GM12872 (cell line): ENCODE measurements around the gene RNF130.

ENCODE experiments used
- TF ChIP-seq, protein P1 (sequence below): IDR thresholded peaks from 3 replicates; pipeline ENCODE4 v1.5.1; 2011; ENCODE audit warnings: low read depth, mild to moderate bottlenecking, low read length, moderate library complexity; ENCODE audit not compliant: insufficient read depth

Gene RNF130

DNA sequence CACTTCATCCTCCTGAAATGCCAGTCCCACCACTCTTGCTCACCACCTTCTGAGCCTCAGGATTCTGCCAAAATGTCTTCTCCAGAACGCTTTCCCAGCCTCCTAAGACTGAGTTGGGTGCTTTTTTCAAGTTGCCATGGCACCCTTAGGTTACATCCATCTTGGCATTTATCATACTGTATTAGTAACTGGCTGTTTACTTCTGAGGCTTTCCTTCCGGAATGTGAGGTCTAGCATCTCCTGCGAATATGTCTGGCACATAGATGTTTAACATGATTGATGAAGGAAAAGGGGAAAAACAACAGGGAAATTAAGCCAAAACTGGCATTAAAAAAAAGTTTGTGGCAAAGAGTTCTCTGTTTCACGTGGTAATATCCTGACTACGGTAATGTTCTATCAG is 24.9 kb downstream of the RNF130 start:
- TF ChIP-seq, protein P1, sequence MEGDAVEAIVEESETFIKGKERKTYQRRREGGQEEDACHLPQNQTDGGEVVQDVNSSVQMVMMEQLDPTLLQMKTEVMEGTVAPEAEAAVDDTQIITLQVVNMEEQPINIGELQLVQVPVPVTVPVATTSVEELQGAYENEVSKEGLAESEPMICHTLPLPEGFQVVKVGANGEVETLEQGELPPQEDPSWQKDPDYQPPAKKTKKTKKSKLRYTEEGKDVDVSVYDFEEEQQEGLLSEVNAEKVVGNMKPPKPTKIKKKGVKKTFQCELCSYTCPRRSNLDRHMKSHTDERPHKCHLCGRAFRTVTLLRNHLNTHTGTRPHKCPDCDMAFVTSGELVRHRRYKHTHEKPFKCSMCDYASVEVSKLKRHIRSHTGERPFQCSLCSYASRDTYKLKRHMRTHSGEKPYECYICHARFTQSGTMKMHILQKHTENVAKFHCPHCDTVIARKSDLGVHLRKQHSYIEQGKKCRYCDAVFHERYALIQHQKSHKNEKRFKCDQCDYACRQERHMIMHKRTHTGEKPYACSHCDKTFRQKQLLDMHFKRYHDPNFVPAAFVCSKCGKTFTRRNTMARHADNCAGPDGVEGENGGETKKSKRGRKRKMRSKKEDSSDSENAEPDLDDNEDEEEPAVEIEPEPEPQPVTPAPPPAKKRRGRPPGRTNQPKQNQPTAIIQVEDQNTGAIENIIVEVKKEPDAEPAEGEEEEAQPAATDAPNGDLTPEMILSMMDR: no peak

DNA sequence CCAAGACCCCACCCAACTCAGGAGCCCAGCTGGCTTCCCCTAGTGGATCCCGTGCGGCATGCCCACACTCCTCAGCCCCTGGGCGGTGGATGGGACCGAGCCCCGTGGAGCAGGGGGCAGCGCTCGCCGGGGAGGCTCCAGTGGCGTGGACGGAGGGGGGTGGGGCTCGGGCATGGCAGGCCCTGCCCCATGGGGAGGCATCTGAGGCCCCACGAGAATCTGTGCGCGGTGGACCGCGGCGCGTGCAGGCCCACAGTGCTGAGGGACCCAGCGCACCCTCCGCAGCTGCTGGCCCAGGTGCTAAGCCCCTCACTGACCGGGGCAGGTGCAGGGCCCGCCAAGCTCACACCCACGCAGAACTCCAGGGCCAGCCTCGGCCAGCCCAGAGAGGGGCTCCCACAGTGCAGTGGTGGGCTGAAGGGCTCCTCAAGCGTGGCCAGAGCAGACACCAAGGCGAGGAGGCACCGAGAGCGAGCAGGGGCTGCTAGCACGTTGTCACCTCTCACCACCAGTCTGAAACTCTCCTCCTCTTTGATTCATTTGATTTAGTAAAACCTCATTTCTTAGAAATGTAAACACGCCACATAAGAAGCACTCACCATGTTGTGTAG is 25.6 kb downstream of the RNF130 start:
- TF ChIP-seq, protein P1: no peak

DNA sequence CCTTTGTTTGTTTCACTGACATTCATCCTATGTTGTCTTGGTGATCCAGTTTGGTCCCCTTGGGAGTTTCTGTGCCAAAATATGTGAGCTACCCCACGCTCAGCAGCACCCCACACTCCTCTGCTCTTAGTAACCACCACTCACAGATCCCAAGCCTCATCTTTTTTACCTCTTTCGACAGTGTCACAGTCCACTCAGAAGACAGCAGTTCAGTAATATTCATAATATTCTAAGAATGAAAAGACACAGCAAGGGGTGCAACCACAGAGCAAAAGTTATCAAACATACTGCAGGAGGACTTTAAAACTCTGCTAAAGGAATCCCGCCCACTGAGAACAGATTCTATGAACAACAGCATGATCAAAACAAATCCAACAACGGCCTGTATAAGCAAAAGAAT is 28.2 kb downstream of the RNF130 start:
- TF ChIP-seq, protein P1: no peak

DNA sequence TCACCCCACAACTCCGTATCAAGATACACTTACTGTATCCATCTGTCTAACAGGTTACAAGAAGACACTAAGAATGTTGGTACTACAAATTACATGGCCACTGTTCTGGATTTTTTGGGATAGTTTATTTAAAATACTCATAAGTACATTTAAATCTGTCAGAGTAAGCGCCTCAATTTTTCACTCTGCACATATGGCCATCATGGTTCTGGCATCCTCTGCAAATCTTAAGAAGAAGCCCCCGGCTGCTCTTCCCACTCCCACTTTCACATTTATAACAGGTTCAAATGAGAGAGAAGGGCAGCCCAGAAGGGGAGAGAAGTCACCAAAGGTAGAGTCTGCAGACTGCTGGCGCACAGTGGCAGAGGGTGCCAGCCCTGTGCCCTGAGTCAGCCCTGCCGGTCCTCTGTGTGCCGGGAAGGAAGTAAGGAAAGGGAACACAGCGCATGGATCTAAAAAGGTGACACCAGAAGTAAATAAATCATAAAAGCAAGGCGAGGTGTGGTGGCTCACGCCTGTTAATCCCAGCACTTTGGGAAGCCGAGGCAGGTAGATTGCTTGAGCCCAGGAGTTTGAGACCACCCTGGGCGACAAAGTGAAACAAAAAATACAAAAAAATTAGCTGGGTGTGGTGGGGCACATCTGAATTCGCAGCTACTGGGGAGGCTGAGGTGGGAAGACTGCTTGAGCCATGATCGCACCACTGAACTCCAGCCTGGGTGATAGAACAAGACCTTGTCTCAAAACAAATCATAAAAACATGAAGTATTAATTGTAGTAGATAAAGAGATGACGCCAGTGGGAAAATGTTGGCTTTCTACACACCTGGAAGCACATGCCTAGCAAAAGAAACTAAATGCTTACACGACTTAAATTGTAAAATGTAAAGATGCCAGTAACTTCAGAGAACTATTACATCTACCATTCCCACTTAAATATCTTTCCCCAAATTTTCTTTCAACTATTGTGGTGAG is 30.0 kb downstream of the RNF130 start:
- TF ChIP-seq, protein P1: no peak

DNA sequence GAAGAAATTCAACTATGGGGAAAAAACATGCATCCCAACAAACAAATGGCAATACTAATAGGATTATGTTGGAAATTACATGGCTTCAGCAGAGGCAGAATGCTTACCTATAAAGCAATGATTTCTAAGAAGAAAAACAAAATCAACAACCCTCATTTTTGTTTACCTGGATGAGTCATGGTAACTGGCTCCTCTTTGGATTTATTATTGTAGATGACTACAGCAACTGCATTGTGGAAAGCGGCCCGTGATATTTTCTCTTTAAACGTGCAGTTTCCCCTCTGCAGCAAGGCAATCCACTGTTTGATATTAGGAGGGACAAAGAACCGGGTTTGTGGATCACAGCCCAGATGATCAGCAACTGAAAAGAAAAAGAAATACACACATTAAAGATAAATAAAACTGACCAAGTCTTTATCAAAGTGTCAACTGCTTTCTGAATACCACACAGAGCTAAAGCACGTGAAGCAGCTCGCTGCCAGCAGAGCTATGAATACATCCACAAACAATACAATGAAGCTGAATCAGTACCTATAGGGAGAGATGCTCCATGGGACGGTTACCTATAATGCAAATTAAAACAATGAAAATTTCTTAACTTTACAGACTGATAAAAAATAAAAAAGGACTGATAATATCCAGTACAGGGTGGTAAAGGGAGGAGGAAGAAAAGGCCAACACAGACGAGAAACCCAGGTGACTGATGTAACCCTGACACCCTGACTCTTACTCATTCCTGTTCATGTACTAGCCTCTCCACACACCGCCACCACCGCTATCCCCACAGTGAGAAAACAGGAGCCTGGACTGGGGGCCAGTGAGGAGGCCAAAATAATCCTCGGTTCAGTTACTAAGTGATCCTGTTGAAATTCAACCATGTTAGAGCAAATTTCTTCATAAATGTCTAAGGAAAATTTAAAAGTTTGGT is 31.0 kb downstream of the RNF130 start:
- TF ChIP-seq, protein P1: no peak

DNA sequence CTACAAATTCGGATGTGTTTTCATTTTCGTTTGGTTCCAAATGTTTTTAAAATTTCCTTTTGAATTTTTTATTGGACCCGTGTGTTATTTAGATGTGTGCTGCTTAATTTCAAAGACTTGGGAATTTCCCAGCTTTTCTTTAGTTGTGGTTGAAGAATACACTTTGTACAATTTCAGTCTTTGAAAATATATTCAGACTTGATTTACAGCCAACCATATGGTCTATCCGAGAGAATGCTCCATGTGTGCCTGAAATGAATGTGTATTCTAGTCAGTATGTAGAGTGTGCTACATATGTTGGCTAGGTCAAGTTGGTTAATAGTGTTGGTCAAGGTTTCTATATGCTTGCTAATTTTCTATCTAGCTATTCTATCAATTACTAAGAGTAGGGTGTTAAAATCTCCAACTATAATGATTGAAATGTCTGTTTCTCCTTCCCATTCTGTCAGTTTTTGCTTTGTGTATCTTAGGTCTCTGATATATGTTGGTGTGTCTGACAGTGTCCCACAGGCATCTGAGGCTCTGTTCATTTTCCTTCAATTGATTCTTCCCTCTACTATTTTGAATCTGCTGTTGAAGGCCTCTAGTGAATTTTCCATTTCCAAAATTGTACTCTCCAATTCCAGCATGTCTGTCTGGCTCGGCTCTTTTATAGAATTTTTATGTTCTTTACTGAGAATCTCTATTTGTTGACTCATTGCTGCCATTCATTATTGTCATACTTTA is 36.2 kb downstream of the RNF130 start:
- TF ChIP-seq, protein P1: no peak
